HG02840 (cell line): Measurements from ENCODE around the gene OR2Y1.
"Not testable (repeated sequence)": the region's sequence is repeated elsewhere in the genome, so short reads cannot be mapped to it uniquely, and the experiment has no call there.

ENCODE experiments used
- ATAC-seq: cut with Tn5 transposase; IDR thresholded peaks from one replicate; pipeline ENCODE4 v1.9.1; 2021; ENCODE audit warnings: mild to moderate bottlenecking, moderate library complexity, moderate number of reproducible peaks; ENCODE audit not compliant: unreplicated experiment, low FRiP score

Gene OR2Y1, protein sequence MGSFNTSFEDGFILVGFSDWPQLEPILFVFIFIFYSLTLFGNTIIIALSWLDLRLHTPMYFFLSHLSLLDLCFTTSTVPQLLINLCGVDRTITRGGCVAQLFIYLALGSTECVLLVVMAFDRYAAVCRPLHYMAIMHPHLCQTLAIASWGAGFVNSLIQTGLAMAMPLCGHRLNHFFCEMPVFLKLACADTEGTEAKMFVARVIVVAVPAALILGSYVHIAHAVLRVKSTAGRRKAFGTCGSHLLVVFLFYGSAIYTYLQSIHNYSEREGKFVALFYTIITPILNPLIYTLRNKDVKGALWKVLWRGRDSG

DNA sequence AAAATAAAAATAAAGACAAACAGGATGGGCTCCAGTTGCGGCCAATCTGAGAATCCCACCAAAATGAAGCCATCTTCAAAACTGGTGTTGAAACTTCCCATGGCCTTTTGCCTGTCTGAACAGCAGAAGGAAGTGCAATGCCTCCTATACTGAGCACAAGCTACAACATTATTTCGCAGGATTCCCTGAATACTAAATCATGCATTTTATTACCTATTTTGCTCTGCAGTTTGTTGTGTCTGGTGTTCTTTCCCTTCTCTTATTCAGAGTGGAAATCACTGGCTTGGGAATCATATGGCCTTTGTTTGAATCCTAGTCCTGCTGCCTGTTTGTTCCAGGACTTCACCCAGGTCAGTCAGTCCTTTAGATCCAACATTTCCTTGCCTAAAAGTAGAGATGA is at the start of gene OR2Y1:
Gene OR2Y1, minus strand, starts transcription at position 101 of the 400 bp plus-strand sequence. Its CDS starts 0 bp downstream, at position 101.
- no peak for ATAC-seq

DNA sequence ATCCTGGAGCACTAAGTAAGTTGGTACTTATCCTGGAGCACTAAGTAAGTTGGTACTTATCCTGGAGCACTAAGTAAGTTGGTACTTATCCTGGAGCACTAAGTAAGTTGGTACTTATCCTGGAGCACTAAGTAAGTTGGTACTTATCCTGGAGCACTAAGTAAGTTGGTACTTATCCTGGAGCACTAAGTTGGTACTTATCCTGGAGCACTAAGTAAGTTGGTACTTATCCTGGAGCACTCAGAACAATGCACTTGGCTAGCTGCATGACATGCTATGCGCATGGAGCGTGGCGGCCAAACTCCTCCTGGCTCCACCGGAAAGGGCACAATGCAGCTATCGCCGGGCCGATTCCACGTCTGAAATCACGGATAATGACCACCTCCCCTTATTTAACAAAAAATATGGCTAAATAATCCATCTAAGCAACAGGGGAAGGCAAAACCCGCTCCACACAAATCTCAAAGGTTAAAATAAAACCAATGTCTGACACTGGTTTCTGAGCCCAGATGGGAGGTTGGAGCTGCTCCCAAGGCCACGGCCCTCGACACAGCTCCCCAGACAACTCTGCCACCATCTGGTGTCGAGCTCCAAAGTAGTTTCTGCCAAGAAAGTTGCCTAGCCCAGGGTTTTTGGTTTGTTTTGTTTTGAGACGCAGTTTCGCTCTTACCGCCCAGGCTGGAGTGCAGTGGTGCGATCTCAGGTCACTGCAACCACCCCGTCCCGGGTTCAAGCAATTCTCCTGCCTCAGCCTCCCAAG is 49.0 kb upstream of the OR2Y1 start:
- not testable (repeated sequence) for ATAC-seq

DNA sequence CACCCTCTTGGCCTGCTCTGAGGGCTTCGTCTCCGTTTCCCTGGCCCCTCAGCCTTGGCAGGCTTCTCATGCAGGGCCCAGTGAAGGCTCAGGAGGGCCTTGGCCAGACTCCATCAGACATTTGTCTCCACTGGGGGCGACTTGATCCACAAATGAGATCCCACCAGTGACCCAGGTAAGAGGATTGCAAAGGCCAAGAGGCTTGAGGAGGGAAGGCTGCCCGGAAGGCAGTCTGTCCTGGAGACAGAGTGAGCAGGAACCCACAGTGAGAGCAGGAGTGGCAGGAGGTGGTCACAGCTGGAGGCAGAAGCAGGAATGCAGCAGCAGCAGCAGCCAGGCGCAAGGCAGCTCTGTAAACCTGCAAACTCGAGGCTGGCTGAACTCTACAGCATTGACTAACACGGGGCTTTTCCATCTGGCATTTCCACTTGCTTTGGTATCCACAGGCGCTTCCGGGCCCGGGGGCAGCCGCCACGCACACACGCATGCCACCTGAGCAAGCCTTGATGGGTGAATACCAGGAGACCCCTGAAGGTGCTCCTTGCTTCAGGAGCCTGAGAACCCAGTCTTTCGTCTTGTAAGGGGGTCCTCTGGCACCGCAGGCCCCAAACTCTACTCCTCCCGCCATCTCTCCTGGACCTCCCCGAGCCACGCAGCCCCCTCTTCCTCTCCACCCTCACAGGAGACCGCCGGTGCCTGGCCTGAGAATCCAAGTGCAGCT is 48.0 kb upstream of the OR2Y1 start:
- ATAC-seq: no peak

DNA sequence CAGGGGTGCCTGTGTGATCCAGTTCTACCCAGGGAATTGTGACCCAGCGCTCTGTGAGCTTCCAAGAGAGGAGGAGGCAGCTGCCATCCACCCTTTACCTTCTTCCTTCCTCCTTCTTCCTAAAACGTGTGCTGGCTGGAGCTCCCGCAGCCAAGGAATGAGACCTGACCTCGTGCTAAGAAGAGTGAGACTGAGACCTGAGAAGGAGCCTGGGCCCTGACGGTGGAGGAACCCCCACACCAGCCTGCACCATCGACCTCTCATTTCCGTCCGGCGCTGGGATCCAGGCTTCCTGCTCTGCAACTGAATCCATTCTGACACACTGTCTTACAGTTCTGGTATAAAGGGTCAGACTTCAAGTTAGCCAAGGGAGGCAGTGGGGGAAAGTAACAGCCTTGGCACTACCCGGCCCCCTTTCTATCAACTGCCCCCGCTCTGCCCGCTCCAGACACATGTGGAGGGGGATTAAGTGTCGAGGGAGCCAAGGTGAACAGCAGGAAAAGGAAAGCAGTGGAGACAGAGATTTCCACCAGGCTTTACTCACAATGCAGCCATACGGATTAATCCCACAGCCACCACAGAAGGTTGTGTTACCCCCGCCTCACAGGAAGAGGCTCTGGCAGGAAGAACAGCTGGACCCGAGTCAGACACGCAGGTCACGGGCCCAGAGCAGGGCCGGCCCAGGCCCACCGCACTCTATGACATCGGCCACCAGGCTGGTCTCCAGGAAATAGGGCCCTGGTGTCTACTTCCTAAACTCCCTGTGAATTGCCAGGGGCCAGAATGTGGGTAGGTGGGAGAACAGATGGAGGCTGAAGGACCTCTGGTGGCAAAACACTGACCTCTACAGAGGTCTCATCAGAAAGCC is 46.9 kb upstream of the OR2Y1 start:
- no peak for ATAC-seq

DNA sequence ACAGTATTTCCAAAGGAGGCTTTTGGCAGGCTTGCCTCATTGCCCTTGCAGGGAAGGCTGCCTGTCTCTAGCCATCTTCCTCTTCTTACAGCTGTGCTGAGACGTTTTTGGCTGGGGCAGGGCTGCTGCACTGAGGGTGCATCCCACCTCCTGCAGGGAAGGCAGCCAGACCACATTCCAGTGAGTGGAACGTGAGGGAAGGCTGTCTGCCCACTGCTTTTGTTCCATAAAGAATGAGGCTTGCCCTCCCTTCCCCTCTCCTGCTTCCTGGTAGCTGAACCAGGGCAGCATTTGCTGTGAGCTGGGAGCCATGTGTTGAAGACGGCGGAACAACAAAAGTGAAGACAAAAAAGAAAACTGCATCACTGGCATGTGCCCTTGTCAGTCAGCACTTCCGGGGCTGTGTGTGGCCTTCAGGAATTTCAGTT is 46.0 kb upstream of the OR2Y1 start:
- ATAC-seq: no peak

DNA sequence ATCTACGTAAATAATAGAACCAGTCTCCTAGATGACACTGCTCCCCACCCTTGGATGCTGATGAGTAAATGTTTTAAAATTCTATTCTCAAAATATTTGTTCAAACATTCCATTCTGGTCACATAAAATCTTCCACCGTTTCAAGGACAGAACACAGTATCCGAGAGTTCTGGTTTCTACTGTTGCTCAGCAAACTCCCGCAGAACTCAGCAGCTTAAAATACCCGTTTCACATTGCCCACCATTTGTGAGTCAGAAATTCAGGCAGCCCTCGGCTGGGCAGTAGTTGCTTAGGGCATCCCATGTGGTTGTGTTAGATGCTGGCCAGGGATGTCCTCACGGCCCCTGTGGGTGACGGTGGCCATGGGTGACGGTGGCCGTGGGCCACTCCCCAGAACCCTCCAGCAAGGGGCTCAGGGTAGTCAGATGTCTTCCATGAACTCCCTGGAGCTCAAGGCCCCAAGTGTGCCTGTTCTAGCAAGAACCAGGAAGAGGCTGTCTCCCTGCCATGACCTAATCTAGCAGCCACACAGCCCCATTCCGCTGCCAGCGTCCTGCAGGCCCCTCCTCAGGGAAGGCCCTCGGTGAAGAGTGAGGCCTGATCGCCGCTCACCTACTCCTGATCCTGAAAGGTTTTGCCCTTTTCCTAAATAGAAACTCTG is 45.4 kb upstream of the OR2Y1 start:
- ATAC-seq: no peak

DNA sequence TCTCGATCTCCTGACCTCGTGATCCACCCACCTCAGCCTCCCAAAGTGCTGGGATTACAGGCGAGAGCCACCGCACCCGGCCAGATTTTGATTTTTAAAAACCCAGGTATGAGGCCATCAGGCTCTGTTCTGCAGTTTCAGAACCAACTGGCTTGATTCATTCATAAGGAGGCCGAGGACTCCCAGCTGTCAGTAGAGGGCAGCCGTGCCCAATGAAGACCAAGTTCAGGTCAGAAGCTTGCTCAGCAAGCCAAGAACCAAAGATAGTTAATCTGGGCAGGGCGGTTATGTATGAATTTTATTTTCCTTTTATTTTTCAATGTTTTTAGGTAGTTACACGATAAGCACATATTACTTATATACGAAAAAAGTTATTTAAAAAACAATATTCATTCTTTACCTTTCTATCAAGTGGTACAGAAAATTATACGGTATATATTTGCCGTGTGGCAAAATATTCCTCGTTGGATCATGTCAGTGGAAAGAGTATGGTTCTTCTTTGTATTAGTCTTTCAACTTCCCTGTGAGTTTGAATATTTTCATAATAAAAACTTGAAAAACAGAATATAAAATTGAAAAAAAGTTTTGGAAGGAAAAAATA is 44.7 kb upstream of the OR2Y1 start:
- ATAC-seq: no peak

DNA sequence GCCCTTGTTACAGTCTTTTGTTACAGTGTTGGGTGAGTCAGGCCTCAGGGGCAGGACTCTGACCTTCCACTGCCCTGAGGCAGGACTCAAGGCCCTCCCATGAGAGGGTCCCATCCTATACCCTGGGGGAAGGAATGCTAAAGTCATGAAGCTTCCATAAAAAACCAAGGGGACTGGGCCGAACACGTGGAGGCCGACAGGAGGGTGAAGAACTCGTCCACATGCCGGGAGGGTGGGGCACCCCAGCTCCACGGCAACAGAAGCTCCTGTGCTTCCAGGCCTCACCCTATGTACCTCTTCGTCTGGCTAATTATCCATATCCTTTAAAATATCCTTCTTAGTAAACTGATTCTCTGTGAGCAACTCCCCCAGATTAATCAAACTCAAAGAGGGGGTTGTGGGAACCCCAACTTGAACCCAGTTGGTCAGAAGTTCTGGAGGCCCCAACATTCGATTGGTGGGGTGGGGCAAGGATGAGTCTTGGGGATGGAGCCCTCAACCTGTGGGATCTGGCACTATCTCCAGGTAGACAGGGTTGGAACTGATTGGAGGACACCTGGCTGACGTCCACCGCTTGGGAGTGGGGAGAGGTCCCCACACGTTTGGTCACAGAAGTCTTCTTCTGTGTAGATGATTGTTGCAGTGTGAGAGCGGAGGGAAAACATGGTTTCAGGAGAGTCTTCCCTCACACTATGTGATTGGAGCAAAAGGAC is 43.6 kb upstream of the OR2Y1 start:
- no peak for ATAC-seq

DNA sequence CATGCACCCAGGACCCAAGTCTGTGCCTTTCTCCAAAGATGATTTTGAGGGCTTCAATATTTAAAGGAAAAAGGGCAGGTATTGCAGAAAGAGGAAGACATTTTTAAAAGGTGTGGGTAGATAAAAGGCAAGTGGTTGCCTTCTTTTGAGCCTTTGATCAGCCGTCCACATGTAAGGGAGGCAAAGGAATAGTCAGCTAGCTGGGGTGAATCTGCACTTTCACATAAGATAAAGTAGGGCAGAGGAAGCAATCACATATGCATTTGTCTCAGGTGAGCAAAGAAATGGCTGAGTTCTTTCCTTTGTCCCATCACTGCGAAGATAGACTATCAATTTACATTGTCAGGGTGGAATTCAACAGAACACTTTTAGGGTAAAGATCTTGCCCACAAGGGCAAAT is 42.9 kb upstream of the OR2Y1 start:
- ATAC-seq: no peak

DNA sequence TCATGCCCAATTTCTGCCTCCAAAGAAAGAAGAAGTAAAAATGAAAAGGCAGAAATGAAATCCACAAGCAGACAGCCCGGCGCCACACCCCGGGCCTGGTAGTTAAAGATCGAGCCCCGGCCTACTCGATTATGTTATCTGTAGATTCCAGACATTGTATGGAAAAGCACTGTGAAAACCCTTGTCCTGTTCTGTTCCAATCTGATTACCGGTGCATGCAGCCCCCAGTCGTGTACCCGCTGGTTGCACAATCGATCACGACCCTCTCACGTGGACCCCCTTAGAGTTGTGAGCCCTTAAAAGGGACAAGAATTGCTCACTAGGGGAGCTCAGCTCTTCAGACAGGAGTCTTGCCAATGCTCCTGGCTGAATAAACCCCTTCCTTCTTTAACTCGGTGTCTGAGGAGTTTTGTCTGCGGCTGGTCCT is 42.1 kb upstream of the OR2Y1 start:
- not testable (repeated sequence) for ATAC-seq

DNA sequence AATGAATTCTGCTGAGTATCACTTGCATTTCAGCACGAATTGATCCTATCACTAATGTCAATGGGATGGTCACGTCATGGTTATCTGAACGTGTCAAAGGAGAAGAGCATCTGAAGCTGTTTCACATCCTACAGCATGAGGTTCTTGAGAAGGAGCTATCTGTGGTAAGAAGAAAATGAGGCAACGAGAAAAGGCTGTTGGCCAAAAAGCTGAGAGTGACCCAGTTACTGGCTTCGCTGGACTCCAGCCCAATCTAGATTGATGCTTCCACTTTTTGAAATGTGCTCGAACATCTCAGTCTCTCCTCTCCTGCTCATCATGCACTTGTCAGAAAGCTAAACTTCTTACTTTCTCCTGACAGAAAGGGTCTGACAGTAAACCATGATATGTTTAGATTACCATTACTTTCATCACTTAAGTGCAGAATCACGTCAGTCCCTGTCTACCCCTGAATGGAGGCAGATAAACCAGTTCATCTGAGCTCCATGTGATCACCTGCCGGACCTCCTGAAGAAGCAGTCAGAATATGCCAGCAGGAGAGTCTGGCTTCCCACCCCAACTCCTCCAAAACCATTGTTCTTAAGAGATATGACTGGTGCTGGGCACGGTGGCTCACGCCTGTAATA is 40.2 kb upstream of the OR2Y1 start:
- ATAC-seq: no peak

DNA sequence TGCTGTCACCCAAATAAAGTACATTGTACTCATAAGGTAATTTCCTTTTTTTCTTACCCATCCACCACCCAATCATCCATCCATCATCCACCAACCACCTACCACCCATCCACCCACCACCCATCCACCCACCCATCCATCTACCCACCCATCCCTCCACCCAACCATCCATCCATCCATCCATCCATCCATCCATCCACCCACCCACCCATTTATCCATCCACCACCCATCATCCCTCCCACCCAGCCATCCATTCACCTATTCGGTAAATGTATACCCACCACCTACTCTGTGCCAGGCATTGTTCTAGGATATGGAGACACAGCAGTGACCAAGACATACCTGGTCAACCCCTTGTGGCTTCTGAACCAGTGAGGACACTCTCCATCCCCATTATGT is 37.6 kb upstream of the OR2Y1 start:
- ATAC-seq: no peak

DNA sequence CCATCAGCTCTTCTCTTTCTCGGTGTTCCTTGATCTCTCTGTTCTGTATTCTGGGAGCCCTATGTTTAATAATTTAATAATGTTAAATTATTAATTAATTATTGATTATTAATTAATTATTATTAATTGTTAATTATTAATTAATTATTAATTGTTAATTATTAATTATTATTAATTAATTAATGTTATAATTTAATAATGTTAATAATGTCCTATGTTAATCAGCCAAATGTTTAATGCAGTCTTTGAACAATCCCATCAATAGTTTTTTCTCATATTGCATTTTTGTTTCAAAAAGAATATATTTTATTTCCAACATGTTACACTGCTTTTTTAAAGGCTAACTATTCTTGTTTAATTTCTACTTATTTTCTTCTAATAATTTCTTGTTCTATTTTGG is 36.5 kb upstream of the OR2Y1 start:
- no peak for ATAC-seq

DNA sequence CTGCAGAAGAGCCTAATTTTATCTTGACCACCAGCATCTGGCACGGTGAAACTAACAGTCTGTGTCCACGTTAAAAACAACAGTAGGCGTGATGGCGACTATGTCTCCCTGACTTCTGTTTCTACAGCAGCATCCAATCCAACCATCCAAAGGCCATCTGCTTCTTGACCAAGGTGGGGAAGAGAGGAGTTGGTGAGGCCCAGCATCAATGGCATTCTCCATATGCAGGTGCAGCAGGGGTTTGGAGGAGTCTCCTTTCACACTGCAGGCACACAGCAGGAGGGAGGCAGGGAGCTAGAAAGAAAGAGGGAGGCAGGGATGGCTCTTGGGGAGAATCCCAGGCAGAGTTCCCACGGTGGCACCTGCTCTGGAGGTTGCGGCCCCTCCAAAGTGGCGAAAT is 35.8 kb upstream of the OR2Y1 start:
- no peak for ATAC-seq

DNA sequence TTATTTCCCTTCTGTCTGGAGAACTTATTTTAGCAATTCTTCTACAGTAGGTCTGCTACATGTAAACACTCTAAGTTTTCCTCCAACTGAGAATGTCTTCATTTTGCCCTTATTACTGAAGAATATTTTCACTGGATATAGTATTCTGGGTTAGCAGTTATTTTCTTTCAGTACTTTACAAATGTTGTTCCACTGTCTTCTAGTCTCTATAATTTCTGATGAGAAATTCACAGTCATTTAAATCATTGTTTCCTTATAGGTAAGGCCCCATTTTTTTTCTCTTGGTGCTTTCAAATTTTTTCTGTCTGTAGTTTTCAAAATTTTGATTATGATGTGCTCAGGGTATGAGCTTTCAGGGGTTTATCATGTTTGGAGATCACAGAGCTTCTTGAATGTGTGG is 32.0 kb upstream of the OR2Y1 start:
- ATAC-seq: no peak

DNA sequence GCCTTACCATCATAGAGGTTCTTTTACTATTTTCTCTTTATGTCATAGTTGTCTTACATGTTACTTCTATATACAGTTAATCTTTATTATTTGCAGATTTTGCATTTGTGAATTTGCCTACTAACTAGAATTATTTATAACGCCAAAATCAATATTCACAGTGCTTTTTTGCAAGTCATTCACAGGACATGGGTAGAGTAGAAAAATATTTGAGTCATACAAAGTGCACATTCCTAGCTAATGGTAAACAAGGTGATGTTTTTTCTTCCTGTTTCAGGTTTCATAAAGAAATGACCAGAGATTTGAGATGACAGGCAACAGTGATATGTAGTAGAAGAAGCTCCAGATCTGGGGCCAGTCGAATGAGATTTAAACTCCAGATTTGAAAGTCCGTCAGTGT is 30.0 kb upstream of the OR2Y1 start:
- no peak for ATAC-seq

DNA sequence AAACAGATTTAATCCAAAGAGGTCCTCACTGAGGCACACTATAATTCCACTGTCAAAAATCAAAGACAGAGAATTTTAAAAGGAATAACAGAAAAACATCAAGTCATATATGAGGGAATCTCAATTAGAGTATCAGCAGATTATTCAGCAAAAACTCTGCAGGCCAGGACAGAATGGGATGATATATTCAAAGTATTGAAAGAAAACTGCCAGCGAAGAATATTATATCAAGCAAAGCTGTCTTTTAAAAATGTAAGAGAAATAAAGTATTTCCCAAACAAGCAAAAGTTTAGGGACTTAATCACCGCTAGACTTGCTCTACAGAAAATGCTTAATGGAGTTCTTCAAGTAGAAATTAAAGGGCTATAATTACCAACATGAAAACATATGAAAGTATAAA is 15.7 kb upstream of the OR2Y1 start:
- ATAC-seq: no peak

DNA sequence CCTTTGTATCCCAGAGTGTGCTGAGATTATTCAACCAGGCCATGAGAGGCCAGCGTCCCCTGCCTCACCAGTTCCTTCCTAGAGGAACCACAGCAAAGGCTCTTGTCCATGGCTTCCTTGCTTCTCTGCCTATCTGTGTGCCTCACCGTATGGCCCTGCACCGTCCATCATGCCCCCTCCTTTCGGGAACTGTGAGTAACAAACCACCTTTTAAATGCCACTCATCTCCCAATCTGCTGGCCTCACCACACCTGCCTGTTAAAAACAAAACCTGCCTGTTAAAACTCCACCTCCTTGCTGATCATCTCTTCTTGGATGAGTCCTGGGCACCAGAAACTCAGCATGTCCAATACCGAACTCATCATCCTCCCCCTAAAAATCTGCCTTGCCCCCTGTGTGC is 4.4 kb upstream of the OR2Y1 start:
- no peak for ATAC-seq
